ENCODE measurements around the gene LCLAT1. TPM values are rescaled to one million over a fixed set of nuclear protein-coding genes. Genes with fewer than 3 reads are reported as not detected.

LCLAT1 gene
- total RNA-seq (22.8 TPM), polyA plus RNA-seq (4.5 TPM)

DNA sequence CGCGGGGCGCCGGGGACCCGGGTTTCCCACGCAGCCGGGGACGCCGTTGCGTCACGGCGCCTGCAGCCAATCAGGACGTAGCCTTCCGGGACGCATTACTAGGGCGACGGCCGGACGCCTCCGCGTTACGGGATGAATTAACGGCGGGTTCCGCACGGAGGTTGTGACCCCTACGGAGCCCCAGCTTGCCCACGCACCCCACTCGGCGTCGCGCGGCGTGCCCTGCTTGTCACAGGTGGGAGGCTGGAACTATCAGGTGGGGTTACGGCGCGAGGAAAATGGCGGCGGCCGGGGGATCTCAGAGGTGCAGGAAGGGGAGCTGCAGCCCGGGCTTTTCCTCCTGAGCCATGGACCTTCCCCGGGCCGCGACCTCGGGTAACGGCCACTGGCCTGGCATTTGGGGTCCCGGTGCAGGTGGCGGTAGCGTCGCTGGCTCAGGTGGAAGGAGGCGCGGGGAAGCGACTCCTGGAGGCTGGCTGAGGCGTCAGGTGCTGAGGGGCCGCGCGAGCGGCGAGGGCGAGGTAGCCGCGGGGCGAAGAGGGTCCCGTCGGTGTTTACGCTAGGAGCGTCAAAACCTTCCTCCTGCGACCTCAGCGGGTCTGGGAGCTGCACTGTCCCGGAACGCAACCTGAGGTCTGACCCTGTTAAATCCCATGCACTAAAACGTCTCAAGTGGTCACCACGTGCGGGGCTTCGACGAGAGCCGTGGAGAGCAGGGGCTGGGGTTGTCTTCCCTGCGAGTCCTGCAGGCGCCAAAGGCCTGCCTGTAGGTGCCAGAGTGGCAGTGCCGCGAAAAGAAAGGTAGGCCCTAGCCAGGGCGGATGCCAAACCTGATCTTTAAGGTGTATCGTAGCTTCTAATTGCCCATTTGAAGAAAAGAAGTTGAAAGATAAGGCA lies at the start of gene LCLAT1:
LCLAT1 (plus strand) TSS at position 98 of the 897 bp plus-strand sequence. CDS start 78,345 bp downstream, outside the sequence.
- no peak for DNase-seq (ENCODE audit: extremely low spot score)
- 4% methylated on average over 83 of the region's 83 CpGs for WGBS
- Histone ChIP-seq H3K27ac (ENCODE audit: low read depth) (peak within 1 kb of the TSS; percentile 49), H3K36me3 (ENCODE audit: insufficient read depth) (no peaks in the 10 kb centered on the region), H3K4me1 (ENCODE audit: insufficient read depth) (no peaks in the 10 kb centered on the region), H3K4me3 (ENCODE audit: low read depth, low read length) (peak within 1 kb of the TSS; percentile 91)

- H3K27ac ChIP-seq (ENCODE audit: low read depth), result no peak overlapping the region
- 68% methylated on average over 4 of the region's 4 CpGs for WGBS
- H3K4me3 ChIP-seq (ENCODE audit: low read depth, low read length), result no peak overlapping the region
- H3K36me3 ChIP-seq (ENCODE audit: insufficient read depth), result no peaks in the 10 kb centered on the region
- no peak for DNase-seq (ENCODE audit: extremely low spot score)
- H3K4me1 ChIP-seq (ENCODE audit: insufficient read depth), result no peaks in the 10 kb centered on the region
Observed at GRCh38 chr2:30398084-30398873, 48.8 kb upstream of the LCLAT1 start.

DNA sequence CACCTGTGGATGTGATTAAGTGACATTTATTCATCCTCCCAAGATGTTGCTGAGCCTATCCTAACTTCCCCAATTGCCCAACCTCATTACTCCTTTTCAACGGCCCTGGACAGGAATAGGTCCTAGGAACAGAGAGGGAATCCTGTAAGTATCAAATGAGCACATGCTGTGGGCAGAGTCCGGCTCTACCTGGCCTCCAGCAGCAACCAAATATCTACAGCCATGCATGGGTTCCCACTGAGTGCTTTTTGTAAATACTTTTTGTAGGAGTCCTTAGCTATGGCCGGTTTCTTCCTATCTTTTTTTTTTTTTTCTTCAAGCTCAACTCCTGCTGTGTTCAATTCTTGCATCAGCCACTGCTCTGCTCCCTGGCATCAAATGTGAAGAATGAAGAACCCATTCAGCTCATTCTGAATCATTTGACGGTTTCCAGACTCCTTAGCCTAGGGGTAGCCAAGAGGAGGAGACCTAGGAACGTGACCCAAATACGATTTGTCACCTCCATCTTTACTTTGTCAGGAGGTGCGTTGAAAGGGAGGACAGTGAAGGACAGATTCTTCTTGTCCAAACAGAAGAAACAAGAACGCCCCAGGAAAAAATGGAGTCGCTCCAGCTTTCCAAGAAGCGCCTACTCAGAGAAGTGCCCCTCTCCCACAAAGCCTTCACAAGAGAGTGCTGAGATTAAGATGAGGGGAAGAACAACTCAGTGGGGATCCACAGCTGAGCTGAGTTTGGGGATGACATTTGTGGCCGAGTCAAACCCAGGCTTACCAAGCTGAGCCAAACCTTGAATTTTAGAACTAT lies 46.7 kb upstream of the LCLAT1 start:
- H3K4me3 ChIP-seq (ENCODE audit: low read depth, low read length), result no peak overlapping the region
- H3K4me1 ChIP-seq (ENCODE audit: insufficient read depth), result no peaks in the 10 kb centered on the region
- H3K27ac ChIP-seq (ENCODE audit: low read depth), result no peak overlapping the region
- H3K36me3 ChIP-seq (ENCODE audit: insufficient read depth), result no peaks in the 10 kb centered on the region
- 82% methylated on average over 11 of the region's 11 CpGs for WGBS
- no peak for DNase-seq (ENCODE audit: extremely low spot score)

- no peak for DNase-seq (ENCODE audit: extremely low spot score)
- WGBS, result 62% methylated on average over 5 of the region's 5 CpGs
- Histone ChIP-seq H3K36me3 (ENCODE audit: insufficient read depth) (no peaks in the 10 kb centered on the region), H3K4me1 (ENCODE audit: insufficient read depth) (no peaks in the 10 kb centered on the region), H3K4me3 (ENCODE audit: low read depth, low read length) (no peak overlapping the region), H3K27ac (ENCODE audit: low read depth) (no peak overlapping the region)
Observed at GRCh38 chr2:30402441-30403182, 44.4 kb upstream of the LCLAT1 start.

DNA sequence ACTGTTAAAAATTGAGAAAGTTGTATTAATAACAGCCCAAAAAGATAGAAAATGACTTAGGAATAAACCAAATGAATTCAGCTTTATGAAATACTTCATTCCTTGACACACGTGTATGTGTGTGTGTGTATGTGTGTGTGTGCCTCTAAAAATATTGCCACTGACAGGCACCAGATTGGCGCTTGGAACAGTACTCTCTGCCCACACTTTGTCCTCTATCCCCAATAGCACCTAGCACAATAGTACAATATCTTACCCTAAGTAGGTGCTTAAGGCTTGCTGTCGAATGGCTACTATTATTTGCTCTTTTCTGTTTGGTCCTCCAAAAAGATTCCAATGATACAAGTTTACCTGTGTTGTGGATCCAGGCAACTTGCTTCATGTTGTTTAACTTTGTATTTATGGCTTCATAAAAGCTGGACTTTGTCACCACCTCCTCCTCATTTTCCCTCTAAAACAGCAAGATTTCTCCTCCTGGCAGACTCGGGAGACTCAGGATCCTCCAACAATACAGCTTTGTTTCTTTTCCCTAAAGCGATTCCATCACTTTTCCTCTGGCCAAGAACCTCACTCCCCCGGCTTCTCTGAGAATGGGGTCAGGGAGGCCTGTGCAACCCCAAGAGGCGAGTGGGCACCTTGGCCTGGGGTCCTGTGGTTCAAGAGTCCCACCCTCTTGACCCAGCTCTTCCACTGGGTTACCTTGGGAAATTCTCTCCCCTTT lies 43.3 kb upstream of the LCLAT1 start:
- WGBS, result 72% methylated on average over 7 of the region's 7 CpGs
- Histone ChIP-seq H3K4me1 (ENCODE audit: insufficient read depth) (no peaks in the 10 kb centered on the region), H3K27ac (ENCODE audit: low read depth) (no peak overlapping the region), H3K4me3 (ENCODE audit: low read depth, low read length) (no peak overlapping the region), H3K36me3 (ENCODE audit: insufficient read depth) (no peaks in the 10 kb centered on the region)
- no peak for DNase-seq (ENCODE audit: extremely low spot score)

GRCh38 chr2:30404319-30405259 lies 42.5 kb upstream of the LCLAT1 start:
- 56% methylated on average over 12 of the region's 12 CpGs for WGBS
- DNase-seq (ENCODE audit: extremely low spot score), result no peak
- Histone ChIP-seq H3K4me1 (ENCODE audit: insufficient read depth) (no peaks in the 10 kb centered on the region), H3K4me3 (ENCODE audit: low read depth, low read length) (no peak overlapping the region), H3K36me3 (ENCODE audit: insufficient read depth) (no peaks in the 10 kb centered on the region), H3K27ac (ENCODE audit: low read depth) (no peak overlapping the region)

GRCh38 chr2:30405260-30405605 lies 41.8 kb upstream of the LCLAT1 start:
- WGBS, result 42% methylated on average over 1 of the region's 1 CpG
- Histone ChIP-seq H3K27ac (ENCODE audit: low read depth) (no peak overlapping the region), H3K4me3 (ENCODE audit: low read depth, low read length) (no peak overlapping the region), H3K36me3 (ENCODE audit: insufficient read depth) (no peaks in the 10 kb centered on the region), H3K4me1 (ENCODE audit: insufficient read depth) (no peaks in the 10 kb centered on the region)
- no peak for DNase-seq (ENCODE audit: extremely low spot score)

DNA sequence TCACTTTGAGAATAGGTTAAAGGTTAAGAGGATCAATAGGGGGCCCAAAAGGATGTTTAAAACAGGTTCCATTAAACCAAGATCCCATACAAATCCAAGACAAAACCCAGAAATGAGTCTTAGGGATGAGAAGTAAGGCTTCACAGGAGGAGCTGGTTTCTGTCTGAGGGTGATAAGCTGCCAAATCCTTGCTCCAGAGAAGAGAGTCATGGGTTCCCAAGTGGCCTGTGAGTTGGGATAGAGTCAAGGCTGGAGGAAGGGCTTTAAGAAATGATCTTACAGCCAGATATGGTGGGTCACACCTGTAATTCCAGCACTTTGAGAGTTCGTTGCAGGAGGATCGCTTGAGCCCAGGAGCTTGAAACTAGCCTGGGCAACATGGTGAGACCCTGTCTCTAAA lies 40.2 kb upstream of the LCLAT1 start:
- Histone ChIP-seq H3K4me1 (ENCODE audit: insufficient read depth) (no peaks in the 10 kb centered on the region), H3K27ac (ENCODE audit: low read depth) (no peak overlapping the region), H3K36me3 (ENCODE audit: insufficient read depth) (no peaks in the 10 kb centered on the region), H3K4me3 (ENCODE audit: low read depth, low read length) (no peak overlapping the region)
- 96% methylated on average over 2 of the region's 2 CpGs for WGBS
- no peak for DNase-seq (ENCODE audit: extremely low spot score)

GRCh38 chr2:30408961-30409387 lies 38.1 kb upstream of the LCLAT1 start:
- H3K4me3 ChIP-seq (ENCODE audit: low read depth, low read length), result no peak overlapping the region
- no peaks in the 10 kb centered on the region for H3K4me1 ChIP-seq (ENCODE audit: insufficient read depth)
- H3K36me3 ChIP-seq (ENCODE audit: insufficient read depth), result no peaks in the 10 kb centered on the region
- no peak overlapping the region for H3K27ac ChIP-seq (ENCODE audit: low read depth)
- no peak for DNase-seq (ENCODE audit: extremely low spot score)

GRCh38 chr2:30410217-30410616 lies 36.8 kb upstream of the LCLAT1 start:
- H3K4me1 ChIP-seq (ENCODE audit: insufficient read depth), result no peaks in the 10 kb centered on the region
- 61% methylated on average over 2 of the region's 2 CpGs for WGBS
- no peaks in the 10 kb centered on the region for H3K36me3 ChIP-seq (ENCODE audit: insufficient read depth)
- H3K27ac ChIP-seq (ENCODE audit: low read depth), result no peak overlapping the region
- H3K4me3 ChIP-seq (ENCODE audit: low read depth, low read length), result no peak overlapping the region
- DNase-seq (ENCODE audit: extremely low spot score), result no peak

GRCh38 chr2:30412047-30412683 lies 34.9 kb upstream of the LCLAT1 start:
- 19% methylated on average over 8 of the region's 8 CpGs for WGBS
- H3K4me1 ChIP-seq (ENCODE audit: insufficient read depth), result no peaks in the 10 kb centered on the region
- peak overlapping the region; percentile 31 for H3K27ac ChIP-seq (ENCODE audit: low read depth)
- H3K4me3 ChIP-seq (ENCODE audit: low read depth, low read length), result no peak overlapping the region
- no peaks in the 10 kb centered on the region for H3K36me3 ChIP-seq (ENCODE audit: insufficient read depth)
- DNase-seq (ENCODE audit: extremely low spot score), result peak; percentile 59

All from urinary bladder (tissue), 4 donors.